ENCODE measurements around the gene CCDC110. TPM values are rescaled to one million over a fixed set of nuclear protein-coding genes. Genes with fewer than 3 reads are reported as not detected.

CCDC110 gene
- total RNA-seq, 3 donors from 2014 or later, result 0.69 to 5.4 (median 1.8) TPM

Other genes starting within 250 kb of the CCDC110 start
- gene LRP2BP, start 75.8 kb downstream of the CCDC110 start, total RNA-seq, result 1 to 10 TPM in 1 of 3 donors, under 1 TPM in 2; 0.35 to 1.3 (median 0.41) TPM
- gene ANKRD37, start 74.9 kb downstream of the CCDC110 start, total RNA-seq, result 10 to 100 TPM in 1 of 3 donors, 1 to 10 TPM in 2; 7.6 to 14.2 (median 9.7) TPM
- gene UFSP2, start 45.8 kb downstream of the CCDC110 start, total RNA-seq, result 10 to 100 TPM; 19.3 to 32.9 (median 20.2) TPM
- gene PDLIM3, start 63.8 kb upstream of the CCDC110 start, total RNA-seq, result 100 to 1,000 TPM in 1 of 3 donors, 10 to 100 TPM in 1, 1 to 10 TPM in 1; 8.9 to 193 (median 16.5) TPM